Upper lobe of left lung (tissue), 4 donors: ENCODE measurements around the gene CCDC85B.

Source experiments
- EP300 ChIP-seq, 4 donors: sonication (generic); formaldehyde crosslinking; IDR thresholded peaks; one replicate each; pipeline ENCODE4 v1.5.1; 2017; ENCODE audit warnings: antibody characterized with exemption in 4 of 4, control low read depth in 2 of 4
- POLR2AphosphoS5 ChIP-seq, 2 donors: sonication (generic); formaldehyde crosslinking; IDR thresholded peaks; one replicate each; pipeline ENCODE4 v1.5.1; 2017; ENCODE audit warnings: antibody characterized with exemption in 2 of 2
- TF ChIP-seq, protein P1 (sequence below), 6 experiments: fragments of 450-650 bp in 4 of 6; fragments of 200-600 bp in 2 of 6; sonication (generic) in 2 of 6; IDR thresholded peaks; one replicate each; pipeline ENCODE4 v1.5.1; 2016 to 2019; ENCODE audit warnings: antibody characterized with exemption in 6 of 6

DNA sequence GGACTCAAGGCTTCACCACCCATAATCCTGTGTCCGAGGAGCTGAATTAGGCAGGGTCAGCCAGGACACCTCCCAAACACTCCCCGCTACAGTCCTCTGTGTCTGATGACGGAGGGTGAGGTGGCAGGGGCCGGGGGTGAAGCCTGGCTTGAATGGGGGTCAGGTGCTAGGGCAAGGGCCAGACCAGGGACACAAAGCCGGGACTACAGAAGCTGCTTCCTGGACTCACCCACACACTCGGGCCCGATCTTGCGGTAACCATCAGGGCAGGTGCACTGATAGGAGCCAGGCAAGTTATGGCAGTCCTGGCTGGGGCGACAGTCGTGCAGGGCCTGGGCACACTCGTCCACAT, 20.2 kb upstream of the CCDC85B start:
- TF ChIP-seq, protein P1, sequence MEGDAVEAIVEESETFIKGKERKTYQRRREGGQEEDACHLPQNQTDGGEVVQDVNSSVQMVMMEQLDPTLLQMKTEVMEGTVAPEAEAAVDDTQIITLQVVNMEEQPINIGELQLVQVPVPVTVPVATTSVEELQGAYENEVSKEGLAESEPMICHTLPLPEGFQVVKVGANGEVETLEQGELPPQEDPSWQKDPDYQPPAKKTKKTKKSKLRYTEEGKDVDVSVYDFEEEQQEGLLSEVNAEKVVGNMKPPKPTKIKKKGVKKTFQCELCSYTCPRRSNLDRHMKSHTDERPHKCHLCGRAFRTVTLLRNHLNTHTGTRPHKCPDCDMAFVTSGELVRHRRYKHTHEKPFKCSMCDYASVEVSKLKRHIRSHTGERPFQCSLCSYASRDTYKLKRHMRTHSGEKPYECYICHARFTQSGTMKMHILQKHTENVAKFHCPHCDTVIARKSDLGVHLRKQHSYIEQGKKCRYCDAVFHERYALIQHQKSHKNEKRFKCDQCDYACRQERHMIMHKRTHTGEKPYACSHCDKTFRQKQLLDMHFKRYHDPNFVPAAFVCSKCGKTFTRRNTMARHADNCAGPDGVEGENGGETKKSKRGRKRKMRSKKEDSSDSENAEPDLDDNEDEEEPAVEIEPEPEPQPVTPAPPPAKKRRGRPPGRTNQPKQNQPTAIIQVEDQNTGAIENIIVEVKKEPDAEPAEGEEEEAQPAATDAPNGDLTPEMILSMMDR (IDR thresholded peaks at IDR 0.05), result no peak
- TF ChIP-seq EP300 (IDR thresholded peaks at IDR 0.05) (no peak), POLR2AphosphoS5 (IDR thresholded peaks at IDR 0.05) (no peak)
